Epithelial cell of proximal tubule (primary cell): ENCODE results near the gene ZNF519. TPM values are rescaled to one million over a fixed set of nuclear protein-coding genes. Genes with fewer than 3 reads are reported as not detected.
"Not testable (repeated sequence)": the region's sequence is repeated elsewhere in the genome, so short reads cannot be mapped to it uniquely, and the experiment has no call there.

Source experiments
- DNase-seq: peaks from one replicate; pipeline ENCODE4 v3.0.0-alpha.2; 2011; ENCODE audit warnings: low read depth
- H3K4me3 ChIP-seq: 2 replicates; pipeline ENCODE4 v1.5.1; 2011; ENCODE audit warnings: low read depth, mild to moderate bottlenecking, low read length
- total RNA-seq: library from RNA; depleted of rRNA; stranded (reverse); fragments of >200 nt; gene quantifications from 2 replicates; pipeline ENCODE4 v1.2.3, GENCODE V29; 2015
- TF ChIP-seq, protein P1 (sequence below): conservative IDR thresholded peaks from 2 replicates; pipeline ENCODE4 v1.5.1; 2012; ENCODE audit warnings: low read depth, mild to moderate bottlenecking, low read length

The ZNF519 gene
- 7.7 and 9.5 TPM in 2 replicates for total RNA-seq

DNA sequence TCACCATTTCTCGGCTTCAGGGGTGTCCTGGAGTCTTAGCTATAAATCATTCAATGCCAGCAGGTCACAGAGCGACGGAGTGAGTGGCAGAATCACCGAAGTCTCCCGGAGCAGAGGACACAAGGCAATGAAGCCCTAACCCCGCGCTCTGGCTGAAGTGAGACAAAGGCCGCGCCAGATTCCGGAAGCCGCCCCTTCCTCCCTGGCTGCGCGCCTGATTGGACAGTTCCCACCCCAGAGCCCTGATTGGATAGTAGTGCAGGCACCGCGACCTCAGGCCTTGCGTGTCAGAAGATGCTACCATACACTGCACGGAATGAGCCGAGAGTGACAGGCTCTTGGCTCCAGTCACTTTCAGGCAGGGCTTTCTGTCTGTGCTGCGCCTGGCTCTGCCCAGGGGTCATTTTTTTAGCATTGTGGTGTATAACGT, at the start of gene ZNF519:
ZNF519 (minus strand) TSS at position 165 of the 430 bp plus-strand sequence; CDS start at position 7, 158 bp downstream.
- DNase-seq = peak; percentile 73
- H3K4me3 ChIP-seq = peak within 1 kb of the TSS; percentile 72

DNA sequence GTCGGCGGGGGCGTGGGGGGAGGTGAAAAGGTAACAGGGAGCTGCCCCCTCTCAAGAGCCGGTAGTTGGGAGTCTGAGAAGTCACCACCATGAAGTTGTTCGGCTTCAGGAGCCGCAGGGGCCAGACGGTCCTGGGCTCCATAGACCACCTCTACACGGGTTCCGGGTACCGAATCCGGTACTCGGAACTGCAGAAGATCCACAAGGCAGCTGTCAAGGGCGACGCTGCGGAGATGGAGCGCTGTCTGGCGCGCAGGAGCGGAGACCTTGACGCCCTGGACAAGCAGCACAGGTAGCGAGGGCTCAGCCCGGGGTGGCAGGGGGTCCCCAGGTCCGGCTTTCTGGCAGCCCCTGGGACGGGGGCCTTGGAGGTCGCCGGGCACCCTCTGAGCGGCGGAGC, 47.1 kb upstream of the ZNF519 start:
- peak overlapping the region; percentile 55 for H3K4me3 ChIP-seq
- TF ChIP-seq, protein P1, sequence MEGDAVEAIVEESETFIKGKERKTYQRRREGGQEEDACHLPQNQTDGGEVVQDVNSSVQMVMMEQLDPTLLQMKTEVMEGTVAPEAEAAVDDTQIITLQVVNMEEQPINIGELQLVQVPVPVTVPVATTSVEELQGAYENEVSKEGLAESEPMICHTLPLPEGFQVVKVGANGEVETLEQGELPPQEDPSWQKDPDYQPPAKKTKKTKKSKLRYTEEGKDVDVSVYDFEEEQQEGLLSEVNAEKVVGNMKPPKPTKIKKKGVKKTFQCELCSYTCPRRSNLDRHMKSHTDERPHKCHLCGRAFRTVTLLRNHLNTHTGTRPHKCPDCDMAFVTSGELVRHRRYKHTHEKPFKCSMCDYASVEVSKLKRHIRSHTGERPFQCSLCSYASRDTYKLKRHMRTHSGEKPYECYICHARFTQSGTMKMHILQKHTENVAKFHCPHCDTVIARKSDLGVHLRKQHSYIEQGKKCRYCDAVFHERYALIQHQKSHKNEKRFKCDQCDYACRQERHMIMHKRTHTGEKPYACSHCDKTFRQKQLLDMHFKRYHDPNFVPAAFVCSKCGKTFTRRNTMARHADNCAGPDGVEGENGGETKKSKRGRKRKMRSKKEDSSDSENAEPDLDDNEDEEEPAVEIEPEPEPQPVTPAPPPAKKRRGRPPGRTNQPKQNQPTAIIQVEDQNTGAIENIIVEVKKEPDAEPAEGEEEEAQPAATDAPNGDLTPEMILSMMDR = no peak
- no peak for DNase-seq

DNA sequence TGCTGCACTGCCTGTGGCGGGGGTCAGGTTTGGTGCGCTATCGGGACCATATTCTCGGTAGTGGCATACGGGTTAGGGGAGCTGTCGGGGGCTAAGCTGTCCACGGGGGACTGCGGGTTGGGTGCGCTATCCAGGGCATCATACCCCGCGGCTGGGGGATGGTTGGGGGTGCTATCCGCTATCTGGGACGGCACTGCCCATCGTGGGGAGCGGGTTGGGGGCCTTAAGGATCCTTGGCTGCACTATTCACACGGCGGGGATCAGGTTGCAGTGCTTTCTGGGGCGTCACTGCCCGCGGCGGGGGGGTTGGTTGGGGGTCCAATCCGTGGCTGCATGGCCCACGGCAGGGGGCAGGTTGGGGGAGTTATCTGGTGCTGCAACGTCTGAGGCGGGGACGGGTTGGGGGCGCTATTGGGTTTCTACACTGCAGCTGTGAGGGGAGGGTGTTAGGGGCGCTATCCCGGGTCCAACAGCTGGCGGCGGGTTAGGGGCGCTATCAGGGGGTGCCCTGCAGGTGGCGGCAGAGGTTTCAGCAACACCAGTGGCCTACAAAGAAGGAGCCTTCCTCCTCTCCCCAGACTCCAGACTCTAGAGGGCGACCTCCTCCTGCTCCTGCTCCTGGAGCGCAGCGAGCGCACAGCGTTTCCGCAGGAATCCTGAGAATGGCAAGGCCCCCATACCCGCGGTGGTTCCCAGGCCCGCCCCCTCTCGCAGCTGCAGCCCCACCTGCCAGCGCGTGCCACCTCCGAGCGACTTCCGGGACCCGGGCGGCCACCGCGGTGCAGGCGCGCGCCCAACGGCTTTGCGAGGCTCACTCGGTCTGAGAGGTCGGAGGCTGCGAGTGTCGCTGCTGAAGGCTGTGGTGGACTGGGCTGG, 46.3 kb upstream of the ZNF519 start:
- H3K4me3 ChIP-seq = peak overlapping the region; percentile 55
- peak; percentile 12 for DNase-seq
- TF ChIP-seq, protein P1 = peak; percentile 53

DNA sequence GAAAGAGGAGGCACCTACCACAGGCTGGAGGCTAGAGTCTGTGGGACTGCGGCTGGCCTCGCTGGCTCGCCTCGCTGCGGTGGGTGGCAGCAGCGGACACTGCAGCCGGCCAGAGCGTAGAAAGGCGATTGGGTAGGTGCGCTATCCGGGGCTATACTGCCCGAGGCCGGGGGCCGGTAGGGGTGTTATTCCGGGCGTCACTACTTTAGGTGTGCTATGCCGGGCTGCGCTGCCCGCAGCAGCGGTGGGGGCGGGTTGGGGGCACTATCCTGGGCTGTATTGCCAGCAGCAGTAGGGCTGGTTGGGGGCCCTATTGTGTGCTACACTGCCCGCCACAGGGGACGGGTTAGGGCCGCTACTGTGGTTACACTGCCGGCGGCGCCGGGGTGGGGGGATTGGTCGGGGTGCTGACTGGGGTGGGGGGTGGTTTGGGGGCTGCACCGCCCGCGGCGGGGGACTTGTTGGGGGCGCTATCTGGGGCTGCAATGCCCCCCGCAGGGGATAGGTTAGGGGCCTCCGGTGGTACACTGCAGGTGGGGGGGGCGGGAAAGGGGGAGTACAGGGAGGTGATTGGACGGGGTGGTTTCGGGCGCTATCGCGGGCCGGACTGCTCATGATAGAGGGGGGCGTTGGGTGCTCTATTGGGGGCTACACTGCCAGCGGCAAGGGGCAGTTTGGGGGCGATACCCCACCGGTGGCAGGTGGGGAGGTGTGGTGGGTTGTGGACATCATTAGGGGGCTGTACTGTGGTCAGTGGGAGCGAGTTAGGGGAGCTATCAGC, 45.5 kb upstream of the ZNF519 start:
- H3K4me3 ChIP-seq, DNase-seq: not testable (repeated sequence)

GRCh38 chr18:14175404-14175803, 43.2 kb upstream of the ZNF519 start:
- DNase-seq, H3K4me3 ChIP-seq: not testable (repeated sequence)

GRCh38 chr18:14174706-14175085, 42.5 kb upstream of the ZNF519 start:
- no peak overlapping the region for H3K4me3 ChIP-seq
- TF ChIP-seq, protein P1 = no peak
- DNase-seq = no peak

DNA sequence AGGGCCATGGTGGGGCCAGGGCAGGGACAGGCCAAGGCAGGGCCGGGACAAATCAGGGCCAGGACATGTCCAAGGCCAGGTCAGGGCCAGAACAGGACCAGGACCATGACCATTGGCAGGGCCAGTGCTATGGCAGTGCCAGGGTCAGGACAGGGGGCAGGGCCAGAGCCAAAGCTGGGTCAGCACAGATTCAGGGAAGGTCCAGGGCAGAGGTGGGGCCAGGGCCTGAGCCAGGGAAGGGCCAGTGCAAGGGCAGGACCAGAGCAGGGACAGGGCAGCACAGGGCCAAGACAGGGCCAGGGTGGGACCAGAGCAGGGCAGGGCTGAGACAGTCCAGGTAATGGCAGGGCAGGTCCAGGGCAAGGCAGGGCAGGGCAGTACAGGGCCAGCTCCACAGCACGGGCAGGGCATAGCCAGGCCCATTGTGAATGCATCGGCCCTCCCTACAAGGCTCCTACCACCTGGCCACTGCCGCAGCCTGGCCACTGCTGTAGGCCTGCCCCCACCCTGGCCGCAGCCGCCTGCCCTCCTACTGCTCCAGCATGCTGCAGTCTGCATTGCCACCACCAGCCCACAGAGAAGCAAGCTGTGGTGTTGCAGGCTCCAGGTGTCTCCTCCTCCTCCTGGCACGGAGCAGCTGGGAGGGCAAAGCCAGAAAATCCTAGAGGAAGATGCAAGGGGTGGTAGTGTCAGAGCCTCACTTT, 41.9 kb upstream of the ZNF519 start:
- not testable (repeated sequence) for DNase-seq, H3K4me3 ChIP-seq

- DNase-seq, H3K4me3 ChIP-seq: not testable (repeated sequence)
Observed at GRCh38 chr18:14173116-14173951, 41.1 kb upstream of the ZNF519 start.

DNA sequence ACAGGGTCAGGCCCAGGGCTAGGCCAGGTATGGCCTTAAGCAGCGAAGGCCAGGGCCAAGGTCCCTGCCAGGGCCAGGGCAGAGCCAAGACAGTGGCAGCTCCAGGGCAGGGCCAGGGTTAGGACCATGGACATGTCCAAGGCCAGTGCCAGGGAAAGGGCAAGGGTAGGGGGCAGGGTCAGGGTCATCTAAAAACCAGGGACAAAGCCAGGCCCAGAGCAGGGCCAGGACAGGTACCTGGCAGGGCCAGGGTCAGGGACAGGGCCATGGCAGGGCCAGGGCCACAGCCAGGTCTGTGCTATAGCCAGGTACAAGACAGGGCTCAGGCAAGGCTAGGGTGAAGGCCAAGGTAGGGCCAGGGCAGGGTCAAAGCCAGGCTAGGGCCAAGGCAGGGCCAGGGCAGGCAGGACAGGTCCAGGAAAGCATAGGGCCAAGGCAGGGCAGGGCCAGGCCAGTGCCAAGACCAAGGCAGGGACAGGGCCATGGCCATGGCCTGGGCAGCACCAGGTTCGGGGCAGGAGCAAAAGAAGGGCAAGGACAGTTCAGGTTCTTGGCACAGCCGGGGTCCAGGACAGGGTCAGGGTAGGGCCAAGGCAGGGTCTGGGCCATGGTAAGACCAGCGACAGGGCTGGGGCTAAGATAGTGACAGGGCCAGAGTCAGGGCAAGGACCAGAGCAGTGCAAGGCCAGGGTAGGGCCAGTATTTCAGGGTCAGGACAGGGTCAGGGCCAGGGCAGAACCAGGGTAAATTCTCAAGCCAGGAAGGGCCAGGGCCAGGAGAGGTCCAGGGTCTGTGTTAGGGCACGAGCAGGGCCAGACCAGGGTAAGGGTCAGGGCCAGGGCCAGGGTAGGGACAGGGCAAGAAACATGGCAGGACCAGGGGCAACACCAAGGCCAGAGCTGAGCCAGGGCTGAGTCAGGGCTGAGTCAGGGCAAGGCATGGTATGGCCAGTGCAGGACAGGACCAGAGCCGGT, 40.2 kb upstream of the ZNF519 start:
- not testable (repeated sequence) for H3K4me3 ChIP-seq, DNase-seq

DNA sequence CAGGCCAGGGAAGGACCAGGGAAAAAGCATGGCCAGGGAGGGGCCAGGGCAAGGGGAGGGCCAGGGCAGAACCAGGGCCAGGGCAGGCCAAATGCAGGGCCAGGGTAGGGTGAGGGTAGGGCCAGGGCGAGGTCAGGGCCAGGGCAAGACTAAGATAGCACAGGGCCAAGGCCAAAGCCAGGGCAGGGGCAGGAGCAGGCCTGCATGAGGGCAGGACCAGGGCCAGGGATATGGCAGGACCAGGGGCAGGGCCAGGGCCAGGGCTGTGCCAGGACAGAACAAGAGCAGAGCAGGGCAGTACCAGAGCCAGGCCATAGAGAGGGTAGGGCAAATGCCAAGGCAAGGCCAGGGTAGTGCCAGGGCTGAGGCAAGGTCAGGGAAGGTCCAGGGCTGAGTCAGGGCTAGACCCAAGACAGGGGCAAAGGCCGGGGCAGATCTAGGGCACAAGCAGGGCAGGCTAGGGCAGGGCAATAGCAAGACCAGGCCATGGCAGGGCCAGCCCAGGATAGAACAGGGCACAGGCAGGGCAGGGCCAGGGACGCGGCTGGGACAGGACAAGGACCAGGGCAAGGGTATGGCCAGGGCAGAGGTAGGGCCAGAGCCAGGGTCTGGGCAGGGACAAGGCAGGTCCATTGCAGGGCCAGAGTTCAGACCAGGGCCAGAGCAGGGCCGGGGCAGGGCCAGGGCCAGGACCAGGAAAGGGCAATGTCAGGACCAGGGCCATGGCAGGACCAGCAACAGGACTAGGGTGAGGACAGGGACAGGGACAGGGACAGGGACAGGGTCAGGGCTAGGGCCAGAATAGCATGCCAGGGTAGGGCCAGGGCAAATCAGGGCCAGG, 39.3 kb upstream of the ZNF519 start:
- DNase-seq, H3K4me3 ChIP-seq: not testable (repeated sequence)

- not testable (repeated sequence) for H3K4me3 ChIP-seq, DNase-seq
Observed at GRCh38 chr18:14170367-14171036, 38.3 kb upstream of the ZNF519 start.
